GM19463 (cell line): Measurements from ENCODE around the gene KCNAB2.

Source experiments
- ATAC-seq: cut with Tn5 transposase; IDR thresholded peaks from one replicate; pipeline ENCODE4 v1.9.1; 2021; ENCODE audit warnings: mild to moderate bottlenecking, moderate library complexity; ENCODE audit not compliant: unreplicated experiment

The KCNAB2 gene

DNA sequence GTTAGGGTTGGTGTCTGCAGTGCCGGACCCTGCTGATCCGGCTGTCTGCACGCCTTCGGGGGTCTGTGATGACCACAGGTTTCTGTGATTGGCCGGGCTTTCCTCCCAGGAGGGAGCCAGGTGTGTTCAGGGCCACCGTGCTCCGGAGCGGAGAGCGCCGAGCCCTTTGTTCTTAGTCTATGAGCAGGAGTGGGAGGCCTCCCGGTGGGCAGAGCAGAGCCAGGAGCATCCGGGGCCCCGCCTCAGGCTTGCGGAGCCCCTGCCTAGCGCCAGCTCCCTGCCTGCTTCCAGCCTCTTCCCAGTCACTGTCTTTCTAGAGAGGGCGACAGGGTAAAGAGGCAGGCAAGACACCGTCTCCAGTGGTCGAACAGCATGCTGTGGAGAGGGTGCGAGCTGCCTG, 31.8 kb downstream of the KCNAB2 start:
- ATAC-seq = no peak

DNA sequence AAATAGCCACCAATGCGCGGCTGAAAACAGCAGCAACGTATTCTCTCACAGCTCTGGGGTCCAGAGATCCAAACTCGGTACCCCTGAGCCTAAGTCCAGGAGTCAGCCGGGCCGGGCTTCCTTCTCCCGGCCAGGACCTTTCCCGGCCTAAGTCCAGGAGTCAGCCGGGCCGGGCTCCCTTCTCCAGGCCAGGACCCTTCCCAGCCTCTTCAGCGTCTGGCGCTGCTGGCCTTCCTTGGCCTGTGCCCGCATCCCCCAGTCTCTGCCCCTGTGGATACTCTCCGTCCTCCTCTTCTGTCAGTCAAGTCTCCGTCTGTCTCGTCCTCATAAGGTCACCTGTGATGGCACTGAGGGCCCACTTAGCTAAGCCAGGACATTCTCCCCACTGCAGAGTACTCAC, 32.2 kb downstream of the KCNAB2 start:
- no peak for ATAC-seq

DNA sequence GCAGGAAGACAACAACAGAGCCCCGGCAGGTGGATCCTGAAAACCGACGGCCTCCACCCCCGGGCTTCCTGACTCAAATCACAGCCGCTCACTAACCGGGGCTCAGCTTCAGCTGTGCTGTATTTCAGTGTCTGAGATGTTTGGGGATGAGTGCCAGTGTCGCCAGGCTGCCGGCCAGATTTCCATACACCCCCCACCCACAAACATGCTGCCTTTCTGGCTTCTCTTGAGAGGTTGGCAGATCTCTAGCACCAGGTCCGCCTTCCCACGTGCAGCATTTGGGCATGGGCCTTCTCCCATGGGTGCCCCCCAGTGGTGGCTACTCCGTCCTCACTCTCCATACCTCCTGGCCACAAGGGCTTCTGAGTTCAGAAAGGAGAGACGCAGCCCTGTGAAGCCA, 34.8 kb downstream of the KCNAB2 start:
- no peak for ATAC-seq

DNA sequence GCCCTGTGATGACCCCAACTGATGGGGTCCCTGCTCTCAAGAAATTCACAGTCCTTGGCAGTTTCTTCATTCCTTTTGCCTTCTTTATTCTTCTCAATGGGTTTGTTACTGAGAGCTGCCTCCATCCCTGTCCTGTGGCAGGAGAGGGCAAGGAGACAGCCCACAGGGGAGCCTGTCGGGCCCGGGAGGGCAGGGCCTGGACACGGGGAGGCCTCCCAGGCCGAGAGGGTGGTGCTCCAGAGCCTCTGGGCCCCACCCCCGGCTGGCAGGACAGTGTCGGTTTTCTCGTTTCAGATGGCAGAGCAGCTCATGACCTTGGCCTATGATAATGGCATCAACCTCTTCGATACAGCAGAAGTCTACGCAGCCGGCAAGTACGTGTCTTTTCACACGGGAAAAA, 36.2 kb downstream of the KCNAB2 start:
- no peak for ATAC-seq

DNA sequence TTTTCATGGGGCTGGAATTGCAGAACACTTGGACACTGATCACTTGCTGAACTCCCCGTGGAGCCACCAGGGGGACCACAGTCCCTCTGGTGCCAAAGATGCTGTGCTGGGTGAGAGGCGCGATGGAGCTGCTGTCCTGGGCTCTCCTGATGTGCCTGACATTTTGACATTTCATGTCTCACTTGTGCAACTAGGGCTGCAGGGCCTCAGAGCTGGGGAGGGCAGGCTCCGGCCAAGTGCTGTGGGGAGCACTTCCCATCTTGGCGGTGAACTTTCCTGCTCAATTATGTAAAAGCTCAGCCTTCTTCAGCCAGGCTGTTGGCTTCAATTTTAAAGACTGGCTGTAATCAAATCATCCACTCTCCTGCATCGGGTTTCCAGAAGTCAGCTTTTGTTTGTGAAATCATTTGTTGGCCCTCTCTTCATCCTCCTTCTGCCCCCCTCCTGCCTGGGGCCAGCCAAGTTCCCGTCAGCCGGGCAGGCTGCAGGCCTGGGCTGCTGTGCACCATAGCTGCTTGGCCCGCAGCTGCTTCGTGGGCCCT, 36.8 kb downstream of the KCNAB2 start:
- no peak for ATAC-seq

DNA sequence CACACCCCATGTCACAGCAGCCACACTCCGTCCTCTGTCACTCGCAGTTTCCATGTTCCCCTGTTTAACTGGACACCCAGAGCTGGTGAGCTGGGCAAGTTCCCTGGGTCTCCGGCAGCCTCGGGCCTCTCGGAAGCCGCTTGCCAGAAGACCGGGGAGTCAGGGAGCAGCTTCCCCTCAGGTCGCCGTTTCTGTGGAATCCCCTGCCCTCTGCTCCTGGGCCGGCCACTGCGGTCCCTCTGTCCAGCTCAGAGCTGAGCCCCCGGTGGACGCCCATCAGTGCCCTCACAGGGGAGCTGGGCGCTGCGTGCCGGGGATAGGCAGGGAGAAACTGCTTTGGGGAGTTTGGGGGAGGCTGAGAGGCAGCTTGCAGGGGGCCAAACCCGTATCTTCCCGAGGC, 37.7 kb downstream of the KCNAB2 start:
- ATAC-seq = no peak

DNA sequence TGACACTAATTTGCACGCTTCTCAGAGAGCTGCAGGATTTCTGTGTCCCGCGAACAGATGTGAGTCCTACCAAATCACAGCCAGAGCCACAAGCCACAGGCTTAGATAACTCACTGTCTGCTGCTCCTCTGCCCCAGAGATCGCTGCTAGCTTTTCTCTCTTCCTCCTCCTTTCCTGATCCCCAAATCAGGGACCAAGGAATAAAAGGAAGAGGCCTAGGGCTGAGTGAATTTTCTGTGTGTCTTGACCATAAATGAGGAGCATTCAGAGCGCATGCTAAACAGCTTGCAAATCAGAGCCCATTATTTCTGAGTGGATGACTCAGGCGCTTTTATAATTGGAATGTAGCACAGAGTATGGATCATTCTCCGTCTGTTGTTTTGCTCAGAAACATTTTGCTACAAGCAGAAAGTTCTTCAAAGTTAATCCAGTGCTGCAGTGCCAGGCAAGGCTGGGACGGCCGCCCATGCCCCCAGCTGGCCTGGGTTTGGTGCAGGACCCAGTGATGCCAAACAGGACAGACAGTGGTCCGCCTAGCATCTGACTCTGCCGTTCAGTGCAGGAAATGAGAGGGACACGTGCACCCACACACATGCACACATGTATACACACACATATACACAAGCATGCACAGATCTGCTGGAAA, 38.2 kb downstream of the KCNAB2 start:
- no peak for ATAC-seq

DNA sequence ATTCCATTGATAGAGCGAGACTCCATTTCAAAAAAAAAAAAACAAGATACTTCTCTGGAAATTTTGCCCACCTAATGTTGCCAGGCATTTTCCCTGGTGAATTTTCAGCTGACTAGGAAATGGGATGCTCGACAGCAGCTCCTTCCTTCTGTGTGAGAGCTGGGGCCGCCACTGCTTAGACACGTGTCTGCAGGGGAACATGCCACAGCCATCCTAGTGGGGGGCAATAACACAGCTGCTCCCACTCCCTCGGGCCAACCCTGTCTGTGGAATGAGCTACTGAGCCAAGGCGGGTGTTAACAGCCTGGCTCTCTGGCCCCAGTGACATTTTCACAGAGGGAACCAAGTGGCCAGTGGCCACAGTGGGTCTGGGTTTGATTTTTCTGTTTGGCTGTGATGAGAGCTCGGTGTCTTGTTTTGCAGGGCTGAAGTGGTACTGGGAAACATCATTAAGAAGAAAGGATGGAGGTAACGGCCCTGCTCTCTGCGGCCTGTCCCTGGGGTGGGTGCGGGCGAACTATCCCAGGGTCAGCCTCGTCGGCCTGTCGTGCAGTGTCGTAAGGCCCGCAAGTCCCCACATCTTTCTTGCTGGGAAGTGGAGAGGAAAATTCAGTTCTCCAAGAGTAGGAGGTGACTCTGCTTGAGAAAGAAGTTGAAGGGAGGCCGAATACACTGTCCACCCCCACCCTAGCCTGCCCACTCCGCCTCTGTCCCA, 39.2 kb downstream of the KCNAB2 start:
- no peak for ATAC-seq

DNA sequence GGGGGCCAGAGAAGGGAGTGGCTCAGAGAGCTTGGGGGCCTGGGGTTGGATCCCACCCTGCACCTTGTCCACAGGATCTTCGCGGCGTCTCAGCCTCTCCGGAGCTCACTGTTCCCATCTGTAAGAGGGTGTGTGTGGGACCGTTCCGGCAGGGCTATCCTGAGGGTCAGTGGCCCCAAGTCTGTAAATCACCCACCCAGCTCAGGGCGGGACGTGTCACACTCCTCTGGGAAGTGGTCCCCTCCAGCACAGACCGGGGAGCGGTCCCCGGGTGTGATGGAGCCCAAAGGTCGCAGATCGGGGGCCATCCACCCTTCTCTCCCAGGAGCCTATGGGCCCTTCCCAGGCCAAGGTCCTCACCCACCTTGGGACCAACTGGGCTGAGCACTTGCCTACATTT, 40.0 kb downstream of the KCNAB2 start:
- no peak for ATAC-seq

DNA sequence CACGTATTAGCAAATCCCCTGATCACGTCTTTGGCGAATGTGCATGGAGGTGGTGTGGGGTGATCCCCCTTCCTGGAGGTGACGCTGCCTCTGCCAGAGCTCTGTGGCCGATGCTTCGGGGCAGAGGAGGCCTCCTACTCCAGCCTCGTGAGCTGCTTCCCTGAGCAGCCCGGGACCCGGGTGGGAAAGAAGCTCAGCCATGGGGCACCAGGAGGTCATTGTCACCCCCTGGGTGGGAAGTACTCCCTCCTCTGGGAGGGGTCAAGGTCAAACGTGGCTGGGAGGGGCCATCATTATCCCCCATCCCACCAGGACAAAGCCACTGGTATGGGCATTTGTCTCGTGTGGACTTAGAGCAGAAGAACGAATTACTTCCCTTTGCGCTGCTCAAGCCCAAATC, 40.7 kb downstream of the KCNAB2 start:
- no peak for ATAC-seq

DNA sequence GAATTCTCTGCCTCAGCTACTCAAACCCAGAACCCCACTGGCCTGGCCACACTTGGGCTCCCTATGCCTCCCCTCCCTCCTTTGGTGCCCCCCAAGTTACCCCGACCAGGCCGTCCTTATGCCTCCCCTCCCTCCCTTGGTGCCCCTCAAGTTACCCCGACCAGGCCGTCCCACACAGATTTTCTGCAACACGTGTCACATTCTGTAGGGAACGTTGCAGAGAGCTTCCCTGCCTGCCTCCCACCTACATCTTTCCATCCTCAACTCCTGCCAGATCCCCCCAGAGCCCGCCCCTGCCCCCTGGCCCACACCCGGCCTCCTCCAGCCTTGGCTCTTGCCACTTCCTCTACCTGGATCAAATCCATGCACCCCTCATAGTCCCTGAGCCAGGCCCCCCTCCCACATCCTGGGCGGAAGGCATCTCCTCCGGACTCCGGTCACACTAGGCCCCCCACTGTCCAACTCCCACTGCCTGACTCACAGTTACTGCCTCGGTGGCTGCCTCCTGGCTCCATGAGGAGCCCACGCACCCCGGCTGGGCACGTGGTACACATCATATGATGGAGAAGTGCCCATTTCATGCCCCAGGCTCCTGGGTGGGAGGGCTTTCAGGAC, 41.2 kb downstream of the KCNAB2 start:
- no peak for ATAC-seq

DNA sequence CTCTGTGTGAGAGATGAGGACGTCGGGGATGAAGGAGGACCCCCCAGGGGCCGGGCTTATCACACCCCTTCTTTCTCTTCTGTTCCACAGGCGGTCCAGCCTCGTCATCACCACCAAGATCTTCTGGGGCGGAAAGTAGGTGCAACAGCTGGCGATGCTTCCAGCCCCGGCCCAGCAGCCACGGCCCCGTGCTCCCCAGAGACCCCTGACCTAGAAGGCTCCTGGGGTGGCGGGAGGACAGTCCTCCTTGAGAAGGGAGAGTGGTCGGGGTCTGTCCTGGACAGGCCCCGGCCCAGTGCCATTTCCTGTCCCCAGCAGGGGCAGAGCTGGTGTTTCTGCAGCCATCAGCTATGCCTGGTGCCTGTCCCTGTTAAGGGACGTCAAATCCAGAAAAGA, 41.7 kb downstream of the KCNAB2 start:
- no peak for ATAC-seq

DNA sequence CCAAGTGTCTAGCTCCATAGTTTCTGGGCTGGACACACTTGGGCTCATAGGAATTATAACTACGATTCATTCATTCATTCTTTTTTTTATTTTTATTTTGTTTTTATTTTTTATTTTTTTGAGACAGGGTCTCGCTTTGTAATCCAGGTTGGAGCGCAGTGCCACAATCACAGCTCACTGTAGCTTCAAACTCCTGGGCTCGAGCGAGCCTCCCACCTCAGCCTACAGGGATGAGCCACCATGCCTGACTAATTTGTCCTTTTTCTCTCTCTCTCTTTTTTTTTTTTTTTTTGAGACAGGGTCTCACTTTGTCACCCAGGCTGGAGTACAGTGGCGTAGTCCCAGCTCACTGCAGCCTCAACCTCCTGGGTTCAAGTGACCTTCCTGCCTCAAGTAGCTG, 42.3 kb downstream of the KCNAB2 start:
- no peak for ATAC-seq

DNA sequence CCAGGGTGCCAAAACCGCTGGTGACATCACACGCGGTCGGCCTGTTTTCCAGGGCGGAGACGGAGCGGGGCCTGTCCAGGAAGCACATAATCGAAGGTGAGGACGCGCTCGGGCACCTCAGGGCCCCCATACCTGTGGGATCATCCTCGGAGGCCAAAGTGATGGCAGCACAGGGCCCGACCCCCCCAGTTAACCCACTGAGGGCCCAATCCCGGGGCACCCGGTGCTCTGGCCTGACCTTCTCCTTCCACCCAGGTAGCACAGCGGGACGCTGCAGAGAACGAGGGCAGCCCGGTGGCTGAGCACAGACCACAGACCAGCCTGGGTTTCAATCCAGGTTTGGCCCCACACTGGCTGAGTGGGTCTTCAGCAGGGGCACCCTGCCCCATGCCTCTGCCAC, 43.3 kb downstream of the KCNAB2 start:
- no peak for ATAC-seq

DNA sequence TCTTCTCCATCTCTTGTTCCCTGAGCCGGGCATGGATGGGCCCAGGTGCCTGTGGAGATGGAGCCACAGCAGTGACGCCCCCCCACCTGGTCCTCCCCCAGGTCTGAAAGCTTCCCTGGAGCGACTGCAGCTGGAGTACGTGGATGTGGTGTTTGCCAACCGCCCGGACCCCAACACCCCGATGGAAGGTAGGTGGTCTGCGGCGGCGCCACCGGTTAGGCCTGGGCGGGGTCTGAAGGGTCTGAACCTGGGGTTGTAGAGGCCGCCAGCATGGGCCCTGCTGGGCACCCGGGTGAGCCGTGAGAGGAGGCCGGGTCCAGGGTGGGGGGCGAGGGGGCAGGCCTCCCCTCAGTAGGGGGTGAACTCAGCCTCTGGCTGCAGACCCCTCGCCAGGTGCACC, 44.6 kb downstream of the KCNAB2 start:
- ATAC-seq = no peak

DNA sequence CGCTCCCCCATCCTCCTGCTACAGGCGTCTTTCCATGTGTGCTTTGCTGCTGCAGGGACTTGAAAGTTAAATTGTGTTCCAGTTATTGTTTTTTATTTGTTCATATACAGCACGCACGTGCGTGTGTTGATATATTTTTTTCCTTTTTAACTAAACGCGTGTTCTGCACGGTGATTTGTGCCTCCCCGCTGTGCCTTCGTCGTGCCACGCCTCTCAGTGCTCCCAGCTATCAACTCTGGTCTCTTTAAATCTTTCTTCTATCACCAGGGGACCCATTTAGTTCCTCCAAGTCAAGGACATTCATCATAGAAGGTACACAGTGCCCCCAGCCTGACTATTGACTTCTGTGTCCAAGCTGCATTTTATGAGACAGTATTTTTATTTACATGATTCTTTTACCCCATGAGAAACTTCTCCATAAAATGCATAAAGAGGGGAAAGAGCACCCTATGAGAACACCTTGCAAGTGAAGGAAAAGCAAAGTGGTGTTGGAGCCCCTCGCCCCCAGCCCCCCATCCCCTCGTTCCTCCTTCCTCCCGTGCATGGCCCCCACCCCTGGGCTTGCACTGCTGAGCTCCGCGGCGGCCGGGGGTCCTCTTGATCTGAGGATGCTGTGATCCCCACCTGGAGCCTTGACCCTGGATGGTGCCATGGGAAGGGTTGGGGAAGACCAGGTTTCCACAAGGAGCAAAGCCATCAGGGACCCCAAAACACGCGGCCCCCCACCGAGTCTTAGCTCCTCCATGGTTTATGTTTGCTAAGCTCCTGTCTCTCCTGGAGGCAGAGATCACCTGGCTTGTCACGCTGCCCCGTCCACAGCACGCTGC, 45.5 kb downstream of the KCNAB2 start:
- ATAC-seq = no peak

DNA sequence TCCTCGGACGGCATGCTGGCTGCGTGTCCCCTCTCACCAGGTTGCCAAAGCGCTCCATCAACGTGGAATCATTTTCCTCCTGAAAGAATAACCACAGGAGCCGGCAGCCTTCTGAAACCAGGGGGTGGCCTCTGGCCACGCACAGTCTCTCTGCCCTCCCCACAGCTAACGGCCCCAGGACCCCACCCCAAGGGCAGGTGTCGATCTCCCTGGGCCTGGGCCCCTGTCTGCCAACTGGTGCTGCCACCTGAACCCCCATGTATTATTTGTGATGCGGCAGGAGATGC, 46.1 kb downstream of the KCNAB2 start:
- ATAC-seq = no peak

DNA sequence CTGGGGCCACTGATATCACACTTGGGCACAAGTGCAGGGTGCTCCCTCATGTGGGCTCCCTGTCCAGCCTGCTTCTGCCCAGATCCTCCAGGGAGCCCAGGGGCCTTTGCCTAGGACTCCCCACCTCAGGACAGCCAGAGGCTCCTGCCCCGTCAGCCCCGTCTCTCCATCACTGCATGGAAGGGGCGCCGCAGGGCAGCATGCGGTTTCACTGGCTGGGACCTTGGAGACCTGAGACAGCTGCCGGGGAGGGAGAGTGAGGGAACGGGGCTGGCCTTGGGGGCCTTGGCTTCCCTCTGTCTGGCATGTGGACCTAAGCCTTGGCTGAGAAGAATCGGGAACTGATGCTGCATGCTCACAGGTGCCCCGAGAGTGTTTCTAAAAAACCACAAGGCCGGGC, 46.5 kb downstream of the KCNAB2 start:
- ATAC-seq = no peak

DNA sequence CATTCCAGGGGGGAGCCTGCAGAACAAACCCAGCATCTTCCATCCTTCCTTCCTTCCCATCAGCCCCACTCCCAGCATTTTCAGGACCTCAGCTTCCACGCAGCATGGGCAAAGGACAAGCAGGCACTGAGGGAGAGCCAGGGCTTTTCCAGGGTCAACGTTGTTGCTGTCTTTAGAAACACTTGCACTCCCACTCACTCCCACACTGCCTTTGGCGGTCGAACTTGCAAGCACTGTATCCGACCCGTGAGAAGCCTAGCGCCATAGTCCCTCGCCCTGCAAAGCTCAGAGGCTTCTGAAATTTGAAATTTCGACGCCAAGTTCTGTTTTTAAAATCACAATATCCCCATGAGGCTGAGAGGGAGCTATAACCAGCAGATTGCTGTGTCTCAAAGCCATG, 47.4 kb downstream of the KCNAB2 start:
- ATAC-seq = no peak

DNA sequence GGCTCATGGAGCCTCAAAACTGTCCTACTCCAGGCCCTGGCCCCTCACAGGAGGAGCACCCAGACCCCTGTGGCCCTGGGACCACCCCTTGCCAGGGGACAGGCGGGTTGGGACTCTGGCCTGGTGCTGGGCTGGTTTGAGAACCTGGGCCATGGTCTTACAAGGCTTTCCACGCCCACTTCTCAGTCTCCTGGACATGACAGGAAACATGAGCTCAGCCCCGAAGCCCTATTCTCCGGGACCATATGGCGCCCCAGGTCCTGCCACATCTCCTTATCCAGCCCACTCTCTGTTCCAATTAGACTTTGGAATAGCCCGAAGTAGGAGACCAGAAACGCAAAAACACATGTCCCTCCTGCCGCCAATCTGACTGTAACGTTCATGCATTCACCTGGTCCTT, 47.9 kb downstream of the KCNAB2 start:
- no peak for ATAC-seq

DNA sequence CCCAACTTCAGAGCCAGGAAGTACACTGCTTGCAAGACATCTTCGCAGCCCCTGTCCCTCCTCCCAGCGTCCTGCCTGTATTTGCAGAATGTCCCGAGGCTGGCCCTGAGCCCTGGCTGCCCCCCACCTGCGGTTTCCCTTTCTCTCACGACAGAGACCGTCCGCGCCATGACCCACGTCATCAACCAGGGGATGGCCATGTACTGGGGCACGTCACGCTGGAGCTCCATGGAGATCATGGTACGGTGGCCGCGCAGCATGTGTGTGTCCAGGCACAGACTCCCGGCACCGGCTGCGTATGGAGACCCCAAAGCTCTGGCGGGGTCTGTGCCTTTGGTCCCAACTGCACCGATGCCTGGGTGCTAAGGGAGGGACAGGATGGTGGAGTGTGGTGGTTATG, 48.6 kb downstream of the KCNAB2 start:
- ATAC-seq = no peak
